ENCODE data around the gene PHF14.
"Not testable (repeated sequence)": the region's sequence is repeated elsewhere in the genome, so short reads cannot be mapped to it uniquely, and the experiment has no call there.

PHF14 gene

DNA sequence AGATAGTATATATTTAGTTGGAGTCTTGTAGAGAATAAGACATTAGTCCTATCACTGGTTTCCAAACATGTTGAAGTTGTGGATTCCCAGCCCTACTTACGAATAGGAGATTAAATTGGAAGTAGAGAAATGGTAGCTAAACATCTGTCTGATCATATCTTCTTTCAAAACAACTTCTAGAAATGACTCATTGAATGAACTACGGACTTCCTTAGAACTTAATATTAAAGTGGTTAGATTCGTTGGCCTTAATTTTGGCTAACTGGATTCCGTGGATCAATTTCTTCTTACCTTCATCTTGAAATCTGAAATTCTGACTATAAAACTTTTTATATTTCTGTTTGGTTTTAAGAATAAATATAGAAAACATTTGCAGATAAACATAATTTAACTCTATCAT lies 3.4 kb downstream of the PHF14 start:
- Histone ChIP-seq H3K36me3 (replicated peaks) (no peaks in the 10 kb centered on the region), H3K4me3 (ENCODE audit: low read depth, low read length) (no peak overlapping the region), H3K27ac (no peak overlapping the region), H3K27me3 (replicated peaks) (no peaks in the 10 kb centered on the region)
- no peak for DNase-seq
- TF ChIP-seq, protein P1, sequence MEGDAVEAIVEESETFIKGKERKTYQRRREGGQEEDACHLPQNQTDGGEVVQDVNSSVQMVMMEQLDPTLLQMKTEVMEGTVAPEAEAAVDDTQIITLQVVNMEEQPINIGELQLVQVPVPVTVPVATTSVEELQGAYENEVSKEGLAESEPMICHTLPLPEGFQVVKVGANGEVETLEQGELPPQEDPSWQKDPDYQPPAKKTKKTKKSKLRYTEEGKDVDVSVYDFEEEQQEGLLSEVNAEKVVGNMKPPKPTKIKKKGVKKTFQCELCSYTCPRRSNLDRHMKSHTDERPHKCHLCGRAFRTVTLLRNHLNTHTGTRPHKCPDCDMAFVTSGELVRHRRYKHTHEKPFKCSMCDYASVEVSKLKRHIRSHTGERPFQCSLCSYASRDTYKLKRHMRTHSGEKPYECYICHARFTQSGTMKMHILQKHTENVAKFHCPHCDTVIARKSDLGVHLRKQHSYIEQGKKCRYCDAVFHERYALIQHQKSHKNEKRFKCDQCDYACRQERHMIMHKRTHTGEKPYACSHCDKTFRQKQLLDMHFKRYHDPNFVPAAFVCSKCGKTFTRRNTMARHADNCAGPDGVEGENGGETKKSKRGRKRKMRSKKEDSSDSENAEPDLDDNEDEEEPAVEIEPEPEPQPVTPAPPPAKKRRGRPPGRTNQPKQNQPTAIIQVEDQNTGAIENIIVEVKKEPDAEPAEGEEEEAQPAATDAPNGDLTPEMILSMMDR (IDR thresholded peaks at IDR 0.05; ENCODE audit: low read depth, low read length, missing control alignments), result no peak
- in situ Hi-C loops (cut with HindIII; ENCODE audit: low pct_ligation_motif_present, low sequenced_read_pairs), result no loop called here

DNA sequence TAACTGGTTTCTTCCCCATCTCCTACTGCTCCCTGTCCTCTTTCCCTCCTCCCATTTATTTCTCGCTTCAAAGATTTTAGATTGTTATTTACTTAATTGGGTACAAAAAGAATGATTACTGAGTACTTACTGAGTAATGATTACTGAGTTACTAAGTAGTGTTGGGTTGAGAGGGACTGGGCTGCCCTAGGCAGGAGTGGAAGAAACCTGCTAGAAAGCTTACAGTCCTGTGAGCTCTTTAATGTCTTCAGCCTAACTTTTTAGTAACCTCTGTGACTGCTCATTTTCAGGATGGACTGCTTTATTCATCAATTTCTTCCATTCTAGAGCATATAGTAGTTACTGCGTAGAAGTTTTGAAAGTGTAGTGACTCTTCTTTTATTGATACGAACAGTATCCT lies 7.6 kb downstream of the PHF14 start:
- no peak overlapping the region for H3K4me3 ChIP-seq (ENCODE audit: low read depth, low read length)
- peaks cover 4% of the 10 kb centered on the region for H3K36me3 ChIP-seq (replicated peaks)
- no peak for DNase-seq
- H3K27me3 ChIP-seq (replicated peaks), result no peaks in the 10 kb centered on the region
- in situ Hi-C loops (cut with HindIII; ENCODE audit: low pct_ligation_motif_present, low sequenced_read_pairs), result no loop called here
- H3K27ac ChIP-seq, result no peak overlapping the region
- TF ChIP-seq, protein P1 (IDR thresholded peaks at IDR 0.05; ENCODE audit: low read depth, low read length, missing control alignments), result no peak

DNA sequence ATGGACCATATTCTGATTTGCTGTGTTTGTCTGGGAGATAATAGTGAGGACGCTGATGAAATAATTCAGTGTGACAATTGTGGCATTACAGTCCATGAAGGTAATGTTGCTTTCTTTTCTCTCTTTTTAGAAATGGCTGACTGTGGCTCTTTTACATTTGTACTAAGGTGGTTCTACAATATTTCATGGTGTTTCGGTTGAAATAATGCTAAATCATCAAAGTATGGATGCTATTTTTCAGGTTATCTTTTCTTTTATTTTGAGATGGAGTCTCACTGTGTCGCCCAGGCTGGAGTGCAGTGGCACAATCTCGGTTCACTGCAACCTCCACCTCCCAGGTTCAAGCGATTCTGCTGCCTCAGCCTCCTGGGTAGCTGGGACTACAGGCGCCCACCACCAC lies 17.1 kb downstream of the PHF14 start:
- DNase-seq; H3K27ac ChIP-seq; H3K4me3 ChIP-seq (ENCODE audit: low read depth, low read length); H3K36me3 ChIP-seq (replicated peaks); H3K27me3 ChIP-seq (replicated peaks); in situ Hi-C loops (cut with HindIII; ENCODE audit: low pct_ligation_motif_present, low sequenced_read_pairs): not testable (repeated sequence)

DNA sequence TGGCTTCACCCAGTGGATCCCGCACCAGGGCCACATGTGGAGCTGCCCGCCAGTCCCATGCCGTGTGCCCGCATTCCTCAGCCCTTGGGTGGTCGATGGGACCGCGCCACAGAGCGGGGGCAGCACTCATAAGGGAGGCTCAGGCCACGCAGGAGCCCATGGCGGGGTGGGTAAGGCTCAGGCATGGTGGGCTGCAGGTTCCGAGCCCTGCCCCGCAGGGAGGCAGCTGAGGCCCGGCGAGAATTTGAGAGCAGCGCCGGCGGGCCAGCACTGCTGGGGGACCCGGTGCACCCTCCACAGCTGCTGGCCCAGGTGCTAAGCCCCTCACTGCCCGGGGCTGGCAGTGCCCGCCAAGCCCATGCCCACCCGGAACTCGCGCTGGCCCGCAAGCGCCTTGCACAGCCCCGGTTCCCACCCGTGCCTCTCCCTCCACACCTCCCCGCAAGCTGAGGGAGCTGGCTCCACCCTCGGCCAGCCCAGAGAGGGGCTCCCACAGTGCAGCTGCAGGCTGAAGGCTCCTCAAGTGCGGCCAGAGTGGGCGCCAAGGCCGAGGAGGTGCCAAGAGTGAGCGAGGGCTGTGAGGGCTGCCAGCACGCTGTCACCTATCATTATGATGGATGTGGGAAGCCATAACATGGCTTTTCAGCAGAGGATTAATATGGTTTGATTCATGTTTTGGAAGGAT lies 22.0 kb downstream of the PHF14 start:
- not testable (repeated sequence) for H3K36me3 ChIP-seq (replicated peaks)

DNA sequence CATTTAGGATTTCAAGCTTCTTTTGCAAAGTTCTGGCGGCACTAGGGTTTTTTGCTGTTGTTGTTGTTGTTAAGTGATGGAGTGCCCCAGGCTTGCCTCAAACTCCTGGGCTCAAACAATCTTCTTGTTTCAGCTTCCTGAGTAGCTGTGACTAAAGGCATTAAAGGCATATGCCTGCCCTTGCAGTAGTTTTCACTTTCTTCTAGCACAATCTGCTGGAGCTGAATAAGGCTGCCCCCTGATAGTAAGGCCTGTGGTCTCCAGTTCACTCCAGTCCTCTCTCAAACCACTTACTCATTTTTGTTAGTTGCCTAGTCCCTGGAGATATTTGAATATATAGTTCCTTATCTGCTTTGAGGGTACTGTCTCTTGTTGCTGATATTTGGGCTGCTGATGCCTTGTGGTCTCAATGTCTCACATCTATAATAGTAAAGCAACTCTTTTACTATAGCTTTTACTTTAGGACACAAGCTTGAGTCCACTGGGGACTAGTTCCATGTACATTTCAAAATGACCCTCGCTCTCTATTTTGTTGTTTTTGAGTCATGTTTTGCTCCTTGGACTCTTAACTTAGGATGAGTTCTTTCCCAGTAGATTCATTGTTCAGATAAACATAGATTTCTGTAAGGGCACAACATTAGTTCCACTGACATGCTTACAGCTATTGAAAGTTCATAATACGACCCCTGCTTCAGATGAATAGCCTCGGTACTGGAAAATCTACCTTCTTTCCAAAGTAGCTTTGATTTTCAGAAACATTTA lies 25.5 kb downstream of the PHF14 start:
- Histone ChIP-seq H3K36me3 (replicated peaks) (peaks cover 2% of the 10 kb centered on the region), H3K27ac (no peak overlapping the region), H3K27me3 (replicated peaks) (no peaks in the 10 kb centered on the region), H3K4me3 (ENCODE audit: low read depth, low read length) (no peak overlapping the region)
- in situ Hi-C loops (cut with HindIII; ENCODE audit: low pct_ligation_motif_present, low sequenced_read_pairs), result no loop called here
- TF ChIP-seq, protein P1 (IDR thresholded peaks at IDR 0.05; ENCODE audit: low read depth, low read length, missing control alignments), result no peak
- DNase-seq, result peak; percentile 15

More for the DNA sequence above, 22.0 kb downstream of the PHF14 start:
- H3K4me3 ChIP-seq (ENCODE audit: low read depth, low read length); DNase-seq; in situ Hi-C loops (cut with HindIII; ENCODE audit: low pct_ligation_motif_present, low sequenced_read_pairs); H3K27ac ChIP-seq; H3K27me3 ChIP-seq (replicated peaks): not testable (repeated sequence)

DNA sequence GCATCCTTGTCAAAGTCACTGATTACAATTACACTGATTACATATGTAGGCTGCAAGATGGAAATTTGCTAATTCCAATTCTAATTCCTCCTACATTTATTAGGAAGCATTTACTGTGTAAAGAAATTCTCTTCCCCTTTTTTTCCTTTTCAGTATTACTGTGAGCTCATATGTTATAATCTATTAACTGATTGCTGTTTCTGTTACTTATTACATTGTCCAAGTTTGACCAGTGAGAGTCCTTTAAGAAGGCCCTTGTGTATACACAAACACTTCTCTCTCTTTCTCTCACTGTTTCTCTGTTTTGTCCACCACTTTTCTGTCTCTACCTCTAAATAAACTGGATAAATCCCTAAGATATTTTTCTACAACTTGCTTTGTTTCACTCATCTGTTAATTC lies 31.5 kb downstream of the PHF14 start:
- no peak overlapping the region for H3K27ac ChIP-seq
- H3K36me3 ChIP-seq (replicated peaks), result no peaks in the 10 kb centered on the region
- in situ Hi-C loops (cut with HindIII; ENCODE audit: low pct_ligation_motif_present, low sequenced_read_pairs), result no loop called here
- no peak for DNase-seq
- TF ChIP-seq, protein P1 (IDR thresholded peaks at IDR 0.05; ENCODE audit: low read depth, low read length, missing control alignments), result no peak
- no peaks in the 10 kb centered on the region for H3K27me3 ChIP-seq (replicated peaks)
- no peak overlapping the region for H3K4me3 ChIP-seq (ENCODE audit: low read depth, low read length)

Data from brain microvascular endothelial cell (primary cell).